Activated CD4-positive, CD25-positive, alpha-beta regulatory T cell treated with anti-CD3 and anti-CD28 coated beads, Interleukin-2, amount 50 U/mL, for 16 hours (primary cell): ENCODE data around the gene KLHL9.
"Not testable (repeated sequence)": the region's sequence is repeated elsewhere in the genome, so short reads cannot be mapped to it uniquely, and the experiment has no call there.

Experiments
- DNase-seq: peaks from one replicate; pipeline ENCODE4 v3.0.0-alpha.2; 2020; ENCODE audit warnings: low read depth, low spot score

Gene KLHL9

GRCh38 chr9:21334701-21335632 is at the start of gene KLHL9:
Gene KLHL9, minus strand, starts transcription at chr9:21335404. Its CDS starts 545 bp downstream, at chr9:21334859.
- peak; percentile 68 for DNase-seq

GRCh38 chr9:21383627-21384026 is 48.4 kb upstream of the KLHL9 start:
- no peak for DNase-seq

- DNase-seq, result no peak
These were observed 46.5 kb upstream of the KLHL9 start for GRCh38 chr9:21381448-21382339.

GRCh38 chr9:21371467-21371866 is 36.3 kb upstream of the KLHL9 start:
- DNase-seq, result not testable (repeated sequence)

- no peak for DNase-seq
These were observed 32.8 kb upstream of the KLHL9 start, which contains the start of gene IFNA13 for GRCh38 chr9:21367957-21368356. Gene IFNA13, minus strand, starts transcription at chr9:21368057. Its CDS starts 47 bp downstream, at chr9:21368010.

GRCh38 chr9:21367169-21367568 is 32.0 kb upstream of the KLHL9 start:
- not testable (repeated sequence) for DNase-seq

GRCh38 chr9:21362287-21362686 is 27.1 kb upstream of the KLHL9 start:
- no peak for DNase-seq

GRCh38 chr9:21357479-21358460 is 22.6 kb upstream of the KLHL9 start:
- no peak for DNase-seq

GRCh38 chr9:21350787-21351186 is 15.6 kb upstream of the KLHL9 start, which contains the start of gene IFNA6:
Gene IFNA6, minus strand, starts transcription at chr9:21350887. Its CDS starts 0 bp downstream, at chr9:21350887.
- DNase-seq, result no peak

GRCh38 chr9:21348430-21348970 is 13.3 kb upstream of the KLHL9 start:
- no peak for DNase-seq

- DNase-seq, result no peak
These were observed 5.5 kb upstream of the KLHL9 start for GRCh38 chr9:21340735-21341134.

GRCh38 chr9:21336457-21336856 is 1.3 kb upstream of the KLHL9 start:
- no peak for DNase-seq

- DNase-seq, result no peak
These were observed 2.0 kb downstream of the KLHL9 start for GRCh38 chr9:21333226-21333625.

- DNase-seq, result no peak
These were observed 3.4 kb downstream of the KLHL9 start for GRCh38 chr9:21331676-21332402.

GRCh38 chr9:21326526-21327139 is 8.6 kb downstream of the KLHL9 start:
- no peak for DNase-seq

- DNase-seq, result no peak
These were observed 11.2 kb downstream of the KLHL9 start for GRCh38 chr9:21324047-21324446.

- DNase-seq, result no peak
These were observed 12.2 kb downstream of the KLHL9 start for GRCh38 chr9:21322911-21323461.

GRCh38 chr9:21320465-21320864 is 14.7 kb downstream of the KLHL9 start:
- no peak for DNase-seq
